ENCODE measurements around the gene CCSER2. TPM values are rescaled to one million over a fixed set of nuclear protein-coding genes. Genes with fewer than 3 reads are reported as not detected.
A peak's percentile ranks its signal among the peaks of the same experiment; 100 is the strongest.

Gene CCSER2
- total RNA-seq, 1 donor from 2014 or later: 49.6 TPM

GRCh38 chr10:84511709-84512285 lies 183.4 kb downstream of the CCSER2 start:
- TF ChIP-seq, protein P1, sequence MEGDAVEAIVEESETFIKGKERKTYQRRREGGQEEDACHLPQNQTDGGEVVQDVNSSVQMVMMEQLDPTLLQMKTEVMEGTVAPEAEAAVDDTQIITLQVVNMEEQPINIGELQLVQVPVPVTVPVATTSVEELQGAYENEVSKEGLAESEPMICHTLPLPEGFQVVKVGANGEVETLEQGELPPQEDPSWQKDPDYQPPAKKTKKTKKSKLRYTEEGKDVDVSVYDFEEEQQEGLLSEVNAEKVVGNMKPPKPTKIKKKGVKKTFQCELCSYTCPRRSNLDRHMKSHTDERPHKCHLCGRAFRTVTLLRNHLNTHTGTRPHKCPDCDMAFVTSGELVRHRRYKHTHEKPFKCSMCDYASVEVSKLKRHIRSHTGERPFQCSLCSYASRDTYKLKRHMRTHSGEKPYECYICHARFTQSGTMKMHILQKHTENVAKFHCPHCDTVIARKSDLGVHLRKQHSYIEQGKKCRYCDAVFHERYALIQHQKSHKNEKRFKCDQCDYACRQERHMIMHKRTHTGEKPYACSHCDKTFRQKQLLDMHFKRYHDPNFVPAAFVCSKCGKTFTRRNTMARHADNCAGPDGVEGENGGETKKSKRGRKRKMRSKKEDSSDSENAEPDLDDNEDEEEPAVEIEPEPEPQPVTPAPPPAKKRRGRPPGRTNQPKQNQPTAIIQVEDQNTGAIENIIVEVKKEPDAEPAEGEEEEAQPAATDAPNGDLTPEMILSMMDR (IDR thresholded peaks at IDR 0.05; ENCODE audit: unreplicated experiment): no peak
- H3K36me3 Mint-ChIP-seq (ENCODE audit: insufficient read depth): peaks cover 19% of the 10 kb centered on the region
- peaks cover 6% of the 10 kb centered on the region for H3K4me1 Mint-ChIP-seq (ENCODE audit: low read depth)
- DNase-seq (ENCODE audit: low spot score, unreplicated experiment): no peak
- H3K27ac Mint-ChIP-seq: no peak overlapping the region
- no peaks in the 10 kb centered on the region for H3K27me3 Mint-ChIP-seq
- no peak overlapping the region for H3K4me3 Mint-ChIP-seq (ENCODE audit: low read depth)
- no peaks in the 10 kb centered on the region for H3K9me3 Mint-ChIP-seq (ENCODE audit: low read depth)

- Mint-ChIP-seq H3K4me1 (ENCODE audit: low read depth) (peaks cover 18% of the 10 kb centered on the region), H3K9me3 (ENCODE audit: low read depth) (no peaks in the 10 kb centered on the region), H3K27ac (peak overlapping the region; percentile 60), H3K36me3 (ENCODE audit: insufficient read depth) (peaks cover 19% of the 10 kb centered on the region), H3K27me3 (no peaks in the 10 kb centered on the region), H3K4me3 (ENCODE audit: low read depth) (no peak overlapping the region)
- no peak for DNase-seq (ENCODE audit: low spot score, unreplicated experiment)
- TF ChIP-seq, protein P1 (IDR thresholded peaks at IDR 0.05; ENCODE audit: unreplicated experiment): no peak
Measured at GRCh38 chr10:84517554-84517953, 189.2 kb downstream of the CCSER2 start.

DNA sequence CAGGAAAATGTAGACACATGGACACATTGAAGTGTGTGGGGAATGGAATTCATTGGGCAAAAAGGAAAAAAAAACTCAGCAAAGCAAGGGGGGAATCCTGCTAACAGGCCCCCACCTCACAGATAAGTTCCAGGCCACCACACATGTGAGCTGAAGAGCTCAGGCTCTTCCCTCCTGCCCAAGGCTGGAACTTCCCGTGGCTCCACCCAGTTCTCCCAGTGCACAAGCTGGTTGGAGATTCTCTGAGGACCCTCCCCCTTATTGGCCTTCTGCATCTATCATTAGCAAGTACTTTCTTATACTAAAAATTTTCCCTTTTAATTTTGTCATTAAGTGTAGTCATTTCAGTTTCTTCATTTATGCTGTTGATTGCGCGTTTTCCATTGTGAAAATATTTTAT lies 190.8 kb downstream of the CCSER2 start:
- DNase-seq (ENCODE audit: low spot score, unreplicated experiment): no peak
- H3K27ac Mint-ChIP-seq: no peak overlapping the region
- no peaks in the 10 kb centered on the region for H3K27me3 Mint-ChIP-seq
- peaks cover 9% of the 10 kb centered on the region for H3K36me3 Mint-ChIP-seq (ENCODE audit: insufficient read depth)
- H3K4me1 Mint-ChIP-seq (ENCODE audit: low read depth): peaks cover 23% of the 10 kb centered on the region
- no peak overlapping the region for H3K4me3 Mint-ChIP-seq (ENCODE audit: low read depth)
- H3K9me3 Mint-ChIP-seq (ENCODE audit: low read depth): no peaks in the 10 kb centered on the region
- TF ChIP-seq, protein P1 (IDR thresholded peaks at IDR 0.05; ENCODE audit: unreplicated experiment): no peak

DNA sequence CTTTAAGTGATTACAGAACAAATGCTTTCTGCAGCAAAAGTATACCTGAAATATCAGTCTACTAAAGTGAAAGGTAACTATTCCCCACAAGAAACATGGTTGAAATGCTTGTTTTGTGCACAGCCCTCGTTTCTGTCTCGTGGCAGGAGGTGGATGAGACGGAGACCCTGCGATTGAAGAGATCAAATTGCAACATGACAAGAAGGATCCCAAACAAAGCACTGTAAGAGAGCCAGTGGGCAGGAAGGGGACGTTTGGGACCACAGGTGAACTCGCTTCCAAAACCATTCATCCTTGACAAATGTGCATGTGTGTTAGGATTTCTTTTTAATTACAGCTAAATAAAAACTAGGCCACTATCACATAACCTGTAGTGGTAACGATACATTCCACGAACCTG lies 192.6 kb downstream of the CCSER2 start:
- peaks cover 11% of the 10 kb centered on the region for H3K9me3 Mint-ChIP-seq (ENCODE audit: low read depth)
- no peak overlapping the region for H3K4me3 Mint-ChIP-seq (ENCODE audit: low read depth)
- peak overlapping the region; percentile 44 for H3K27ac Mint-ChIP-seq
- TF ChIP-seq, protein P1 (IDR thresholded peaks at IDR 0.05; ENCODE audit: unreplicated experiment): no peak
- no peaks in the 10 kb centered on the region for H3K27me3 Mint-ChIP-seq
- peaks cover 12% of the 10 kb centered on the region for H3K36me3 Mint-ChIP-seq (ENCODE audit: insufficient read depth)
- peaks cover 27% of the 10 kb centered on the region for H3K4me1 Mint-ChIP-seq (ENCODE audit: low read depth)
- no peak for DNase-seq (ENCODE audit: low spot score, unreplicated experiment)

- DNase-seq (ENCODE audit: low spot score, unreplicated experiment): no peak
- Mint-ChIP-seq H3K36me3 (ENCODE audit: insufficient read depth) (peaks cover 9% of the 10 kb centered on the region), H3K9me3 (ENCODE audit: low read depth) (peaks cover 13% of the 10 kb centered on the region), H3K27ac (no peak overlapping the region), H3K27me3 (no peaks in the 10 kb centered on the region), H3K4me3 (ENCODE audit: low read depth) (no peak overlapping the region), H3K4me1 (ENCODE audit: low read depth) (peaks cover 27% of the 10 kb centered on the region)
- TF ChIP-seq, protein P1 (IDR thresholded peaks at IDR 0.05; ENCODE audit: unreplicated experiment): no peak
Measured at GRCh38 chr10:84521468-84521867, 193.1 kb downstream of the CCSER2 start.
